Limb (tissue), 2 donors: ENCODE measurements around the gene COA8.
A peak's percentile ranks its signal among the peaks of the same experiment; 100 is the strongest.
"Not testable (repeated sequence)": the region's sequence is repeated elsewhere in the genome, so short reads cannot be mapped to it uniquely, and the experiment has no call there.

Source experiments
- DNase-seq, 2 donors: peaks; one replicate each; pipeline ENCODE4 v3.0.0-alpha.2; 2016; ENCODE audit errors: extremely low spot score in 2 of 2

Gene COA8

GRCh38 chr14:103569408-103569807 lies 6.6 kb downstream of the COA8 start:
- no peak for DNase-seq

- DNase-seq = no peak
Measured at GRCh38 chr14:103574104-103574503, 11.3 kb downstream of the COA8 start.

- no peak for DNase-seq
Measured at GRCh38 chr14:103574707-103575285, 12.0 kb downstream of the COA8 start.

GRCh38 chr14:103576371-103577024 lies 13.7 kb downstream of the COA8 start:
- peak; percentile 78 to 84 for DNase-seq

GRCh38 chr14:103578401-103579075 lies 15.8 kb downstream of the COA8 start:
- DNase-seq = no peak

GRCh38 chr14:103581206-103581605 lies 18.4 kb downstream of the COA8 start:
- no peak for DNase-seq

- no peak for DNase-seq
Measured at GRCh38 chr14:103581954-103582703, 19.4 kb downstream of the COA8 start.

GRCh38 chr14:103584326-103584915 lies 21.7 kb downstream of the COA8 start:
- DNase-seq = no peak

GRCh38 chr14:103593577-103593976 lies 30.8 kb downstream of the COA8 start:
- DNase-seq = no peak

GRCh38 chr14:103594265-103594664 lies 31.5 kb downstream of the COA8 start:
- peak in 1 of 2 donors; percentile 54 for DNase-seq

- no peak for DNase-seq
Measured at GRCh38 chr14:103597623-103598377, 35.0 kb downstream of the COA8 start.

GRCh38 chr14:103600503-103600902 lies 37.7 kb downstream of the COA8 start:
- DNase-seq = no peak

GRCh38 chr14:103604620-103605019 lies 41.9 kb downstream of the COA8 start:
- no peak for DNase-seq

- peak; percentile 84 to 95 for DNase-seq
Measured at GRCh38 chr14:103606963-103607668, 44.4 kb downstream of the COA8 start.

- no peak for DNase-seq
Measured at GRCh38 chr14:103607822-103608221, 45.1 kb downstream of the COA8 start.

GRCh38 chr14:103609081-103609480 lies 46.3 kb downstream of the COA8 start:
- DNase-seq = not testable (repeated sequence)

- DNase-seq = no peak
Measured at GRCh38 chr14:103611215-103611614, 48.5 kb downstream of the COA8 start.

- no peak for DNase-seq
Measured at GRCh38 chr14:103613517-103613916, 50.8 kb downstream of the COA8 start.

GRCh38 chr14:103616635-103617300 lies 54.0 kb downstream of the COA8 start:
- no peak for DNase-seq

GRCh38 chr14:103619057-103619456 lies 56.3 kb downstream of the COA8 start:
- no peak for DNase-seq
